NCI-H2196 treated with DMSO at 0.1 percent for 48 hours (cell line): ENCODE measurements around the gene PCDHB14.
"Not testable (repeated sequence)": the region's sequence is repeated elsewhere in the genome, so short reads cannot be mapped to it uniquely, and the experiment has no call there.

Source experiments
- DNase-seq: peaks from one replicate; lab custom pipeline; 2025; ENCODE audit not compliant: unreplicated experiment; lab: John Stamatoyannopoulos, UW

The PCDHB14 gene

GRCh38 chr5:141223112-141223783, at the start of gene PCDHB14:
TSS of gene PCDHB14 (plus strand) at chr5:141223343. CDS start at chr5:141223506, 163 bp downstream.
- peak; percentile 10 for DNase-seq

GRCh38 chr5:141174291-141175104, 48.6 kb upstream of the PCDHB14 start:
- not testable (repeated sequence) for DNase-seq

GRCh38 chr5:141175933-141176332, 47.2 kb upstream of the PCDHB14 start:
- DNase-seq, result no peak

DNA sequence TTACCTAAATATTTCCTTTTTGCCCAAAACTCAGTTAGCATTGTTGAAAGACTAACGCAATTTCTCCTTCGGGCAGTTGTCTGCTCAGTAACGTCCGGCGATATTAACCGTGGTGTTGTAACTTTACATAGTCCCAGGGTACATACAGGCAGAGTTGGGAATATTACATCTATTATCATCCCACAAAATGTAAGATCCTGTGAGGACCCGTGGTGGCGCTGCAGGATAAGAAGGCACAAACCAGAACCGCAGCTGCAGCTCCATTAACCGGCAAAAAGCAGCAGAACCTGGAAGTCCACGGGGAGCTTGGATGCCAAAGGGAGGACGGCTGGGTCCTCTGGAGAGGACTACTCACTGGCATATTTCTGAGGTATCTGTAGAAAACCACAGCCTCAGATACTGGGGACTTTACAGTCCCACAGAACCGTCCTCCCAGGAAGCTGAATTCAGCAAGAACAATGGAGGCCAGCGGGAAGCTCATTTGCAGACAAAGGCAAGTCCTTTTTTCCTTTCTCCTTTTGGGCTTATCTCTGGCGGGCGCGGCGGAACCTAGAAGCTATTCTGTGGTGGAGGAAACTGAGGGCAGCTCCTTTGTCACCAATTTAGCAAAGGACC, 45.5 kb upstream of the PCDHB14 start, which contains the start of gene PCDHB8:
Gene PCDHB8, plus strand, starts transcription at position 214 of the 615 bp plus-strand sequence. Its CDS starts 245 bp downstream, at position 459.
- peak; percentile 29 for DNase-seq

DNA sequence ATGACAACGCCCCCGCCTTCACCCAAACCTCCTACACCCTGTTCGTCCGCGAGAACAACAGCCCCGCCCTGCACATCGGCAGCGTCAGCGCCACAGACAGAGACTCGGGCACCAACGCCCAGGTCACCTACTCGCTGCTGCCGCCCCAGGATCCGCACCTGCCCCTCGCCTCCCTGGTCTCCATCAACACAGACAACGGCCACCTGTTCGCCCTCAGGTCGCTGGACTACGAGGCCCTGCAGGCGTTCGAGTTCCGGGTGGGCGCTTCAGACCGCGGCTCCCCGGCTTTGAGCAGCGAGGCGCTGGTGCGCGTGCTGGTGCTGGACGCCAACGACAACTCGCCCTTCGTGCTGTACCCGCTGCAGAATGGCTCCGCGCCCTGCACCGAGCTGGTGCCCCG, 43.8 kb upstream of the PCDHB14 start:
- not testable (repeated sequence) for DNase-seq

DNA sequence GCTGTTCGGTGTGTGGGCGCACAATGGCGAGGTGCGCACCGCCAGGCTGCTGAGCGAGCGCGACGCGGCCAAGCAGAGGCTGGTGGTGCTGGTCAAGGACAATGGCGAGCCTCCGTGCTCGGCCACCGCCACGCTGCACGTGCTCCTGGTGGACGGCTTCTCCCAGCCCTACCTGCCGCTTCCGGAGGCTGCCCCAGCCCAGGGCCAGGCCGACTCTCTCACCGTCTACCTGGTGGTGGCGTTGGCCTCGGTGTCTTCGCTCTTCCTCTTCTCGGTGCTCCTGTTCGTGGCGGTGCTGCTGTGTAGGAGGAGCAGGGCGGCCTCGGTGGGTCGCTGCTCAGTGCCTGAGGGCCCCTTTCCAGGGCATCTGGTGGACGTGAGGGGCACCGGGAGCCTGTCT, 43.3 kb upstream of the PCDHB14 start:
- DNase-seq, result not testable (repeated sequence)

- no peak for DNase-seq
Observed at GRCh38 chr5:141180313-141180712, 42.8 kb upstream of the PCDHB14 start.

- DNase-seq, result no peak
Observed at GRCh38 chr5:141182248-141182647, 40.9 kb upstream of the PCDHB14 start, which contains the start of gene PCDHB16. TSS of gene PCDHB16 (plus strand) at chr5:141182387. CDS start at chr5:141182560, 173 bp downstream.

- DNase-seq, result not testable (repeated sequence)
Observed at GRCh38 chr5:141184117-141184855, 38.9 kb upstream of the PCDHB14 start.

GRCh38 chr5:141186897-141187512, 36.1 kb upstream of the PCDHB14 start, which contains the start of gene PCDHB9:
TSS of gene PCDHB9 (plus strand) at chr5:141187161. CDS start at chr5:141187319, 158 bp downstream.
- no peak for DNase-seq

DNA sequence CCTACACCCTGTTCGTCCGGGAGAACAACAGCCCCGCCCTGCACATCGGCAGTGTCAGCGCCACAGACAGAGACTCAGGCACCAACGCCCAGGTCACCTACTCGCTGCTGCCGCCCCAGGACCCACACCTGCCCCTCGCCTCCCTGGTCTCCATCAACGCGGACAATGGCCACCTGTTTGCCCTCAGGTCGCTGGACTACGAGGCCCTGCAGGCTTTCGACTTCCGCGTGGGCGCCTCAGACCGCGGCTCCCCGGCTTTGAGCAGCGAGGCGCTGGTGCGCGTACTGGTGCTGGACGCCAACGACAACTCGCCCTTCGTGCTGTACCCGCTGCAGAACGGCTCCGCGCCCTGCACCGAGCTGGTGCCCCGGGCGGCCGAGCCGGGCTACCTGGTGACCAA, 34.5 kb upstream of the PCDHB14 start:
- DNase-seq, result not testable (repeated sequence)

DNA sequence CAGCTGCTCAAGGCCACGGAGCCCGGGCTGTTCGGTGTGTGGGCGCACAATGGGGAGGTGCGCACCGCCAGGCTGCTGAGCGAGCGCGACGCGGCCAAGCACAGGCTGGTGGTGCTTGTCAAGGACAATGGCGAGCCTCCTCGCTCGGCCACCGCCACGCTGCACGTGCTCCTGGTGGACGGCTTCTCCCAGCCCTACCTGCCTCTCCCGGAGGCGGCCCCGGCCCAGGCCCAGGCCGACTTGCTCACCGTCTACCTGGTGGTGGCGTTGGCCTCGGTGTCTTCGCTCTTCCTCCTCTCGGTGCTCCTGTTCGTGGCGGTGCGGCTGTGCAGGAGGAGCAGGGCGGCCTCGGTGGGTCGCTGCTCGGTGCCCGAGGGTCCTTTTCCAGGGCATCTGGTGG, 34.0 kb upstream of the PCDHB14 start:
- not testable (repeated sequence) for DNase-seq

DNA sequence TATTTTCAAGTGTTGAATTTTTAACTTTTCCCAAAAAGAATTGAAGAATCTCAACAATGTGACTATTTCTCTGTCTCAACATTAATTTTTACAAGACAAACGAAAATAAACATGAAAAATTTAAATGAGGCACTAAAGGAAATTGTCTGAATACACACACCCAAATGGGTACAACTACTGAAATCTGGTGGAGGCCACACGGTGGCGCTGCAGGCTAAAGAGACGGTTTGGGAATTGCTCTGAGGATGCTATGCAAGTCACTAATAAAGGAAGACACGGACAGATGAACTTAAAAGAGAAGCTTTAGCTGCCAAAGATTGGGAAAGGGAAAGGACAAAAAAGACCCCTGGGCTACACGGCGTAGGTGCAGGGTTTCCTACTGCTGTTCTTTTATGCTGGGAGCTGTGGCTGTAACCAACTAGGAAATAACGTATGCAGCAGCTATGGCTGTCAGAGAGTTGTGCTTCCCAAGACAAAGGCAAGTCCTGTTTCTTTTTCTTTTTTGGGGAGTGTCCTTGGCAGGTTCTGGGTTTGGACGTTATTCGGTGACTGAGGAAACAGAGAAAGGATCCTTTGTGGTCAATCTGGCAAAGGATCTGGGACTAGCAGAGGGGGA, 30.9 kb upstream of the PCDHB14 start, which contains the start of gene PCDHB10:
Gene PCDHB10, plus strand, starts transcription at position 244 of the 616 bp plus-strand sequence. Its CDS starts 200 bp downstream, at position 444.
- DNase-seq, result no peak

DNA sequence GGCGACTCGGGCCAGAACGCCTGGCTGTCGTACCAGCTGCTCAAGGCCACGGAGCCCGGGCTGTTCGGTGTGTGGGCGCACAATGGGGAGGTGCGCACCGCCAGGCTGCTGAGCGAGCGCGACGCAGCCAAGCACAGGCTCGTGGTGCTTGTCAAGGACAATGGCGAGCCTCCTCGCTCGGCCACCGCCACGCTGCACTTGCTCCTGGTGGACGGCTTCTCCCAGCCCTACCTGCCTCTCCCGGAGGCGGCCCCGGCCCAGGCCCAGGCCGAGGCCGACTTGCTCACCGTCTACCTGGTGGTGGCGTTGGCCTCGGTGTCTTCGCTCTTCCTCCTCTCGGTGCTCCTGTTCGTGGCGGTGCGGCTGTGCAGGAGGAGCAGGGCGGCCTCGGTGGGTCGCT, 28.8 kb upstream of the PCDHB14 start:
- not testable (repeated sequence) for DNase-seq

GRCh38 chr5:141196363-141196762, 26.8 kb upstream of the PCDHB14 start:
- DNase-seq, result no peak

- DNase-seq, result no peak
Observed at GRCh38 chr5:141199359-141200235, 23.5 kb upstream of the PCDHB14 start, which contains the start of gene PCDHB11. TSS of gene PCDHB11 (plus strand) at chr5:141199627. CDS start at chr5:141199775, 148 bp downstream.

DNA sequence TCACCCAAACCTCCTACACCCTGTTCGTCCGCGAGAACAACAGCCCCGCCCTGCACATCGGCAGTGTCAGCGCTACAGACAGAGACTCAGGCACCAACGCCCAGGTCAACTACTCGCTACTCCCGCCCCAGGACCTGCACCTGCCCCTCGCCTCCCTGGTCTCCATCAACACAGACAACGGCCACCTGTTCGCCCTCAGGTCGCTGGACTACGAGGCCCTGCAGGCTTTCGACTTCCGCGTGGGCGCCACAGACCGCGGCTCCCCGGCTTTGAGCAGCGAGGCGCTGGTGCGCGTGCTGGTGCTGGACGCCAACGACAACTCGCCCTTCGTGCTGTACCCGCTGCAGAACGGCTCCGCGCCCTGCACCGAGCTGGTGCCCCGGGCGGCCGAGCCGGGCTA, 22.0 kb upstream of the PCDHB14 start:
- DNase-seq, result not testable (repeated sequence)

DNA sequence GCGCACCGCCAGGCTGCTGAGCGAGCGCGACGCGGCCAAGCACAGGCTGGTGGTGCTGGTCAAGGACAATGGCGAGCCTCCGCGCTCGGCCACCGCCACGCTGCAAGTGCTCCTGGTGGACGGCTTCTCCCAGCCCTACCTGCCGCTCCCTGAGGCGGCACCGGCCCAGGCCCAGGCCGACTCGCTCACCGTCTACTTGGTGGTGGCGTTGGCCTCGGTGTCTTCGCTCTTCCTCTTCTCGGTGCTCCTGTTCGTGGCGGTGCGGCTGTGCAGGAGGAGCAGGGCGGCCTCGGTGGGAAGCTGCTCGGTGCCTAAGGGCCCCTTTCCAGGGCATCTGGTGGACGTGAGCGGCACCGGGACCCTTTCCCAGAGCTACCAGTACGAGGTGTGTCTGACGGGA, 21.5 kb upstream of the PCDHB14 start:
- DNase-seq, result not testable (repeated sequence)

- no peak for DNase-seq
Observed at GRCh38 chr5:141208478-141208877, 14.7 kb upstream of the PCDHB14 start, which contains the start of gene PCDHB12. TSS of gene PCDHB12 (plus strand) at chr5:141208719. CDS start at chr5:141208908, 189 bp downstream.
